Stomach (tissue), 4 donors: ENCODE data around the gene KLHDC8A.

Experiments used
- EP300 ChIP-seq: sonication (generic); formaldehyde crosslinking; IDR thresholded peaks from one replicate; pipeline ENCODE4 v1.6.1; 2017; ENCODE audit warnings: antibody characterized with exemption
- POLR2A ChIP-seq, 4 donors: fragments of 450-650 bp; IDR thresholded peaks; one replicate each; pipeline ENCODE4 v1.6.1; 2016; ENCODE audit warnings: antibody characterized with exemption in 4 of 4, control low read depth in 2 of 4, mild to moderate bottlenecking in 1 of 4, moderate library complexity in 1 of 4
- POLR2AphosphoS5 ChIP-seq, 3 donors: sonication (generic); formaldehyde crosslinking; IDR thresholded peaks; one replicate each; pipeline ENCODE4 v1.6.1; 2016; ENCODE audit warnings: antibody characterized with exemption in 3 of 3
- TF ChIP-seq, protein P1 (sequence below), 7 experiments: fragments of 450-650 bp in 4 of 7; fragments of 200-600 bp in 3 of 7; sonication (generic) in 3 of 7; IDR thresholded peaks; one replicate each; pipeline ENCODE4 v1.5.1; 2016 to 2019; ENCODE audit warnings: antibody characterized with exemption in 7 of 7, control low read depth in 2 of 7, mild to moderate bottlenecking in 1 of 7

DNA sequence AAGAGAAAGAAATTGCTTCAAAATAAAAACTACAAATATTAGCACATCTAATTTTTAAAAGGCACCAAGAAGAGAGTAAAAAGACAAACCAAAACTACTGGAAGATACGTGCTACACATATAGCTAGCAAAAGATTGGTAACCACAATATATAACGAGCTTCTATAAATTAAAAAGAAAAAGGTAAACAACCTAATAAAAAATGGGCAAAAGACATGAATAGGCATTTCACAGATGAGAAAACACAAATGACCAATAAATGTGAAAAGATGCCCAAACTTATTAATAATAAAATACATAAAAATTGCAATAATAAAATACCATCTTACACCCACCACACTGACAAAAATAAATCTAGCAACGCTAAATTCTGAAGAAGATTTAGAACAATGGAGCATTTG lies 38.9 kb upstream of the KLHDC8A start:
- TF ChIP-seq, protein P1, sequence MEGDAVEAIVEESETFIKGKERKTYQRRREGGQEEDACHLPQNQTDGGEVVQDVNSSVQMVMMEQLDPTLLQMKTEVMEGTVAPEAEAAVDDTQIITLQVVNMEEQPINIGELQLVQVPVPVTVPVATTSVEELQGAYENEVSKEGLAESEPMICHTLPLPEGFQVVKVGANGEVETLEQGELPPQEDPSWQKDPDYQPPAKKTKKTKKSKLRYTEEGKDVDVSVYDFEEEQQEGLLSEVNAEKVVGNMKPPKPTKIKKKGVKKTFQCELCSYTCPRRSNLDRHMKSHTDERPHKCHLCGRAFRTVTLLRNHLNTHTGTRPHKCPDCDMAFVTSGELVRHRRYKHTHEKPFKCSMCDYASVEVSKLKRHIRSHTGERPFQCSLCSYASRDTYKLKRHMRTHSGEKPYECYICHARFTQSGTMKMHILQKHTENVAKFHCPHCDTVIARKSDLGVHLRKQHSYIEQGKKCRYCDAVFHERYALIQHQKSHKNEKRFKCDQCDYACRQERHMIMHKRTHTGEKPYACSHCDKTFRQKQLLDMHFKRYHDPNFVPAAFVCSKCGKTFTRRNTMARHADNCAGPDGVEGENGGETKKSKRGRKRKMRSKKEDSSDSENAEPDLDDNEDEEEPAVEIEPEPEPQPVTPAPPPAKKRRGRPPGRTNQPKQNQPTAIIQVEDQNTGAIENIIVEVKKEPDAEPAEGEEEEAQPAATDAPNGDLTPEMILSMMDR (IDR thresholded peaks at IDR 0.05), result no peak
- TF ChIP-seq POLR2A (IDR thresholded peaks at IDR 0.05) (no peak), EP300 (no peak), POLR2AphosphoS5 (IDR thresholded peaks at IDR 0.05) (no peak)
